ENCODE data around the gene COL10A1.

Gene COL10A1

GRCh38 chr6:116078945-116079344 is 47.0 kb downstream of the COL10A1 start:
- FAIRE-seq, result no peak

- no peak for FAIRE-seq
Observed at GRCh38 chr6:116078522-116078921, 47.4 kb downstream of the COL10A1 start.

- no peak for FAIRE-seq
Observed at GRCh38 chr6:116074732-116075390, 51.1 kb downstream of the COL10A1 start.

GRCh38 chr6:116073765-116074440 is 52.0 kb downstream of the COL10A1 start:
- no peak for FAIRE-seq

- no peak for FAIRE-seq
Observed at GRCh38 chr6:116072368-116072767, 53.6 kb downstream of the COL10A1 start.

- FAIRE-seq, result no peak
Observed at GRCh38 chr6:116070616-116071389, 55.1 kb downstream of the COL10A1 start.

GRCh38 chr6:116070101-116070500 is 55.8 kb downstream of the COL10A1 start:
- no peak for FAIRE-seq
